ENCODE data around the gene PLA1A.
"Not testable (repeated sequence)": the region's sequence is repeated elsewhere in the genome, so short reads cannot be mapped to it uniquely, and the experiment has no call there.

Gene PLA1A

GRCh38 chr3:119662604-119663373, 65.1 kb downstream of the PLA1A start:
- no peak for DNase-seq (ENCODE audit: low spot score)

- DNase-seq (ENCODE audit: low spot score), result no peak
Observed at GRCh38 chr3:119663885-119664284, 66.2 kb downstream of the PLA1A start.

GRCh38 chr3:119664370-119664769, 66.7 kb downstream of the PLA1A start:
- DNase-seq (ENCODE audit: low spot score), result no peak

- no peak for DNase-seq (ENCODE audit: low spot score)
Observed at GRCh38 chr3:119664850-119665379, 67.2 kb downstream of the PLA1A start.

- DNase-seq (ENCODE audit: low spot score), result no peak
Observed at GRCh38 chr3:119665954-119666559, 68.4 kb downstream of the PLA1A start.

GRCh38 chr3:119669906-119670570, 72.4 kb downstream of the PLA1A start:
- DNase-seq (ENCODE audit: low spot score), result no peak

GRCh38 chr3:119672776-119673175, 75.1 kb downstream of the PLA1A start:
- DNase-seq (ENCODE audit: low spot score), result no peak

GRCh38 chr3:119673875-119674274, 76.2 kb downstream of the PLA1A start:
- DNase-seq (ENCODE audit: low spot score), result no peak

GRCh38 chr3:119675188-119675874, 77.6 kb downstream of the PLA1A start:
- no peak for DNase-seq (ENCODE audit: low spot score)

GRCh38 chr3:119676020-119676419, 78.3 kb downstream of the PLA1A start:
- DNase-seq (ENCODE audit: low spot score), result no peak

GRCh38 chr3:119676771-119677640, 79.3 kb downstream of the PLA1A start, which contains the start of gene COX17:
COX17 (minus strand) TSS chr3:119677406; CDS start chr3:119677310, 96 bp downstream.
- peak; percentile 99 for DNase-seq (ENCODE audit: low spot score)

GRCh38 chr3:119677641-119677934, 79.9 kb downstream of the PLA1A start:
- DNase-seq (ENCODE audit: low spot score), result no peak

- not testable (repeated sequence) for DNase-seq (ENCODE audit: low spot score)
Observed at GRCh38 chr3:119678209-119678608, 80.5 kb downstream of the PLA1A start.
